ENCODE measurements around the gene ZNF728.
"Not testable (repeated sequence)": the region's sequence is repeated elsewhere in the genome, so short reads cannot be mapped to it uniquely, and the experiment has no call there.

DNA sequence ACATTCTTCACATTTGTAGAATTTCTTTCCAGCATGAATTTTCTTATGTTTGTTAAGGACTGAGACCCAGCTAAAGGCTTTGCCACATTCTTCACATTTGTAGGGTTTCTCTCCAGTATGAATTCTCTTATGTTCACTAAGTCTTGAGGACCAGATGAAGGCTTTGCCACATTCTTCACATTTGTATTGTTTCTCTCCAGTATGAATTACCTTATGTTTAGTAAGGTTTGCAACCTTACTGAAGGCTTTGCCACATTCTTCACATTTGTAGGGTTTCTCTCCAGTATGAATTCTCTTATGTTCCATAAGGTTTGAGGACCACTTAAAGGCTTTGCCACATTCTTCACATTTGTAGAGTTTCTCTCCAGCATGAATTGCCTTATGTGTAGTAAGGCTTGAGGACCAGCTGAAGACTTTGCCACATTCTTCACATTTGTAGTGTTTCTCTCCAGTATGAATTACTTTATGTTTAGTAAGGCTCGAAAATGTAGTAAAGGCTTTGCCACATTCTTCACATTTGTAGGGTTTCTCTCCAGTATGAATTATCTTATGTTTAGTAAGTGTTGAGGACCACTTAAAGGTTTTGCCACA lies 27.3 kb downstream of the ZNF728 start:
- TF ChIP-seq, protein P1, sequence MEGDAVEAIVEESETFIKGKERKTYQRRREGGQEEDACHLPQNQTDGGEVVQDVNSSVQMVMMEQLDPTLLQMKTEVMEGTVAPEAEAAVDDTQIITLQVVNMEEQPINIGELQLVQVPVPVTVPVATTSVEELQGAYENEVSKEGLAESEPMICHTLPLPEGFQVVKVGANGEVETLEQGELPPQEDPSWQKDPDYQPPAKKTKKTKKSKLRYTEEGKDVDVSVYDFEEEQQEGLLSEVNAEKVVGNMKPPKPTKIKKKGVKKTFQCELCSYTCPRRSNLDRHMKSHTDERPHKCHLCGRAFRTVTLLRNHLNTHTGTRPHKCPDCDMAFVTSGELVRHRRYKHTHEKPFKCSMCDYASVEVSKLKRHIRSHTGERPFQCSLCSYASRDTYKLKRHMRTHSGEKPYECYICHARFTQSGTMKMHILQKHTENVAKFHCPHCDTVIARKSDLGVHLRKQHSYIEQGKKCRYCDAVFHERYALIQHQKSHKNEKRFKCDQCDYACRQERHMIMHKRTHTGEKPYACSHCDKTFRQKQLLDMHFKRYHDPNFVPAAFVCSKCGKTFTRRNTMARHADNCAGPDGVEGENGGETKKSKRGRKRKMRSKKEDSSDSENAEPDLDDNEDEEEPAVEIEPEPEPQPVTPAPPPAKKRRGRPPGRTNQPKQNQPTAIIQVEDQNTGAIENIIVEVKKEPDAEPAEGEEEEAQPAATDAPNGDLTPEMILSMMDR (conservative IDR thresholded peaks at IDR 0.05; ENCODE audit: low read depth, low read length), result not testable (repeated sequence)
- TF ChIP-seq EZH2phosphoT487 (IDR thresholded peaks at IDR 0.05; ENCODE audit: borderline replicate concordance, low read length), result not testable (repeated sequence)

Data from PC-3 (cell line).